ENCODE measurements around the gene LRRC45.

The LRRC45 gene

GRCh38 chr17:82045936-82046484 is 22.9 kb downstream of the LRRC45 start:
- H3K9ac ChIP-seq (ENCODE audit: low read depth, low read length), result no peak overlapping the region
- H3K4me2 ChIP-seq (ENCODE audit: low read length), result no peak overlapping the region
- H3K4me1 ChIP-seq (ENCODE audit: control insufficient read depth, insufficient read depth, low read length), result peaks cover 6% of the 10 kb centered on the region
- H3K4me3 ChIP-seq (ENCODE audit: low read length), result no peak overlapping the region
- no peaks in the 10 kb centered on the region for H3K27me3 ChIP-seq (ENCODE audit: control insufficient read depth, insufficient read depth, low read length)
- H3K9me3 ChIP-seq (replicated peaks; ENCODE audit: low read length), result no peaks in the 10 kb centered on the region
- peaks cover 36% of the 10 kb centered on the region for H3K36me3 ChIP-seq (ENCODE audit: insufficient read depth, low read length)

GRCh38 chr17:82046903-82047302 is 23.8 kb downstream of the LRRC45 start:
- Histone ChIP-seq H3K27me3 (ENCODE audit: control insufficient read depth, insufficient read depth, low read length) (no peaks in the 10 kb centered on the region), H3K9me3 (replicated peaks; ENCODE audit: low read length) (no peaks in the 10 kb centered on the region), H3K9ac (ENCODE audit: low read depth, low read length) (no peak overlapping the region), H3K4me2 (ENCODE audit: low read length) (no peak overlapping the region), H3K4me1 (ENCODE audit: control insufficient read depth, insufficient read depth, low read length) (peaks cover 6% of the 10 kb centered on the region), H3K36me3 (ENCODE audit: insufficient read depth, low read length) (peaks cover 36% of the 10 kb centered on the region), H3K4me3 (ENCODE audit: low read length) (no peak overlapping the region)

- Histone ChIP-seq H3K9me3 (replicated peaks; ENCODE audit: low read length) (no peaks in the 10 kb centered on the region), H3K4me2 (ENCODE audit: low read length) (no peak overlapping the region), H3K4me1 (ENCODE audit: control insufficient read depth, insufficient read depth, low read length) (peaks cover 6% of the 10 kb centered on the region), H3K4me3 (ENCODE audit: low read length) (no peak overlapping the region), H3K36me3 (ENCODE audit: insufficient read depth, low read length) (peaks cover 36% of the 10 kb centered on the region), H3K9ac (ENCODE audit: low read depth, low read length) (no peak overlapping the region), H3K27me3 (ENCODE audit: control insufficient read depth, insufficient read depth, low read length) (no peaks in the 10 kb centered on the region)
Measured at GRCh38 chr17:82047379-82047778, 24.3 kb downstream of the LRRC45 start.

GRCh38 chr17:82047914-82048570 is 24.9 kb downstream of the LRRC45 start:
- H3K4me2 ChIP-seq (ENCODE audit: low read length), result no peak overlapping the region
- H3K4me1 ChIP-seq (ENCODE audit: control insufficient read depth, insufficient read depth, low read length), result peaks cover 12% of the 10 kb centered on the region
- H3K27me3 ChIP-seq (ENCODE audit: control insufficient read depth, insufficient read depth, low read length), result no peaks in the 10 kb centered on the region
- no peak overlapping the region for H3K9ac ChIP-seq (ENCODE audit: low read depth, low read length)
- peaks cover 36% of the 10 kb centered on the region for H3K36me3 ChIP-seq (ENCODE audit: insufficient read depth, low read length)
- no peak overlapping the region for H3K4me3 ChIP-seq (ENCODE audit: low read length)
- no peaks in the 10 kb centered on the region for H3K9me3 ChIP-seq (replicated peaks; ENCODE audit: low read length)

- H3K9ac ChIP-seq (ENCODE audit: low read depth, low read length), result no peak overlapping the region
- H3K27me3 ChIP-seq (ENCODE audit: control insufficient read depth, insufficient read depth, low read length), result no peaks in the 10 kb centered on the region
Measured at GRCh38 chr17:82048571-82048971, 25.5 kb downstream of the LRRC45 start.

GRCh38 chr17:82049106-82049505 is 26.0 kb downstream of the LRRC45 start:
- Histone ChIP-seq H3K36me3 (ENCODE audit: insufficient read depth, low read length) (peaks cover 40% of the 10 kb centered on the region), H3K4me3 (ENCODE audit: low read length) (no peak overlapping the region), H3K27me3 (ENCODE audit: control insufficient read depth, insufficient read depth, low read length) (no peaks in the 10 kb centered on the region), H3K9ac (ENCODE audit: low read depth, low read length) (no peak overlapping the region), H3K9me3 (replicated peaks; ENCODE audit: low read length) (no peaks in the 10 kb centered on the region), H3K4me1 (ENCODE audit: control insufficient read depth, insufficient read depth, low read length) (peaks cover 19% of the 10 kb centered on the region), H3K4me2 (ENCODE audit: low read length) (no peak overlapping the region)

More at GRCh38 chr17:82048571-82048971, 25.5 kb downstream of the LRRC45 start:
- no peak overlapping the region for H3K4me2 ChIP-seq (ENCODE audit: low read length)
- no peak overlapping the region for H3K4me3 ChIP-seq (ENCODE audit: low read length)
- peaks cover 36% of the 10 kb centered on the region for H3K36me3 ChIP-seq (ENCODE audit: insufficient read depth, low read length)
- H3K9me3 ChIP-seq (replicated peaks; ENCODE audit: low read length), result no peaks in the 10 kb centered on the region
- H3K4me1 ChIP-seq (ENCODE audit: control insufficient read depth, insufficient read depth, low read length), result peaks cover 17% of the 10 kb centered on the region

GRCh38 chr17:82049521-82049971 is 26.4 kb downstream of the LRRC45 start:
- peaks cover 44% of the 10 kb centered on the region for H3K36me3 ChIP-seq (ENCODE audit: insufficient read depth, low read length)
- no peak overlapping the region for H3K4me2 ChIP-seq (ENCODE audit: low read length)
- H3K4me3 ChIP-seq (ENCODE audit: low read length), result no peak overlapping the region
- no peaks in the 10 kb centered on the region for H3K9me3 ChIP-seq (replicated peaks; ENCODE audit: low read length)
- no peak overlapping the region for H3K9ac ChIP-seq (ENCODE audit: low read depth, low read length)
- H3K27me3 ChIP-seq (ENCODE audit: control insufficient read depth, insufficient read depth, low read length), result no peaks in the 10 kb centered on the region
- peaks cover 19% of the 10 kb centered on the region for H3K4me1 ChIP-seq (ENCODE audit: control insufficient read depth, insufficient read depth, low read length)

GRCh38 chr17:82050152-82050760 is 27.2 kb downstream of the LRRC45 start:
- H3K4me1 ChIP-seq (ENCODE audit: control insufficient read depth, insufficient read depth, low read length), result peaks cover 19% of the 10 kb centered on the region
- no peaks in the 10 kb centered on the region for H3K27me3 ChIP-seq (ENCODE audit: control insufficient read depth, insufficient read depth, low read length)
- H3K9me3 ChIP-seq (replicated peaks; ENCODE audit: low read length), result no peaks in the 10 kb centered on the region
- H3K4me2 ChIP-seq (ENCODE audit: low read length), result peak overlapping the region; percentile 89
- peak overlapping the region; percentile 77 for H3K4me3 ChIP-seq (ENCODE audit: low read length)
- H3K36me3 ChIP-seq (ENCODE audit: insufficient read depth, low read length), result peaks cover 51% of the 10 kb centered on the region
- peak overlapping the region; percentile 84 for H3K9ac ChIP-seq (ENCODE audit: low read depth, low read length)

GRCh38 chr17:82050761-82051641 is 27.9 kb downstream of the LRRC45 start:
- Histone ChIP-seq H3K4me1 (ENCODE audit: control insufficient read depth, insufficient read depth, low read length) (peaks cover 19% of the 10 kb centered on the region), H3K4me3 (ENCODE audit: low read length) (peak overlapping the region; percentile 77), H3K36me3 (ENCODE audit: insufficient read depth, low read length) (peaks cover 56% of the 10 kb centered on the region), H3K9me3 (replicated peaks; ENCODE audit: low read length) (no peaks in the 10 kb centered on the region), H3K4me2 (ENCODE audit: low read length) (peak overlapping the region; percentile 89), H3K9ac (ENCODE audit: low read depth, low read length) (peak overlapping the region; percentile 84), H3K27me3 (ENCODE audit: control insufficient read depth, insufficient read depth, low read length) (no peaks in the 10 kb centered on the region)

GRCh38 chr17:82051776-82052637 is 28.9 kb downstream of the LRRC45 start, which contains the start of the genes GPS1 and RFNG:
Gene GPS1 (plus strand): TSS chr17:82051898. CDS start chr17:82051932, 34 bp downstream.
Gene RFNG (minus strand): TSS chr17:82051811. CDS start chr17:82051766, 45 bp downstream.
- Histone ChIP-seq H3K4me1 (ENCODE audit: control insufficient read depth, insufficient read depth, low read length) (peaks cover 19% of the 10 kb centered on the region), H3K36me3 (ENCODE audit: insufficient read depth, low read length) (peaks cover 62% of the 10 kb centered on the region), H3K27me3 (ENCODE audit: control insufficient read depth, insufficient read depth, low read length) (no peaks in the 10 kb centered on the region), H3K4me3 (ENCODE audit: low read length) (peak within 1 kb of the TSS; percentile 77), H3K9me3 (replicated peaks; ENCODE audit: low read length) (no peaks in the 10 kb centered on the region), H3K4me2 (ENCODE audit: low read length) (peak within 1 kb of the TSS; percentile 89), H3K9ac (ENCODE audit: low read depth, low read length) (peak within 1 kb of the TSS; percentile 84)
